Right hindlimb (tissue), 1 donor: Measurements from ENCODE around the gene PLEKHG3.

Source experiments
- DNase-seq: peaks from one replicate; pipeline ENCODE4 v3.0.0-alpha.2; 2018

Gene PLEKHG3

DNA sequence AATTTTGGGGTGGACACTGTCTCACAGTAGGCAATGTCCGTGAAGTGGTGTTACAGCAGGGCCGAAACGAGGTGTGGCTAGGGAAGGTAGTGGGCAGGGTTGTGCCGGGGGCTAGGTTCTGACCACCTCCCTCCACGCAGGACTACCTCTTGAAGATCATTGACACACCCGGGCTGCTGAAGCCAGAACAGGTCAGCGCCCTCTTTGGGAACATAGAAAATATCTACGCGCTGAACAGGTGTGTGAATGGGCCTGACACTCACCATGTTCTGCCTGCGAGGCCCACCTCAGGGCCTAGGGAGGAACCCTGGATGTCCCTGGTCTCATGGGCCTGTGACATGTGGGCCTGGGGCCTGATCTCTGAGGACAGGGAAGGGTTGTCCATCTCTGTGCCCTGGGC, 24.6 kb downstream of the PLEKHG3 start:
- DNase-seq, result no peak

DNA sequence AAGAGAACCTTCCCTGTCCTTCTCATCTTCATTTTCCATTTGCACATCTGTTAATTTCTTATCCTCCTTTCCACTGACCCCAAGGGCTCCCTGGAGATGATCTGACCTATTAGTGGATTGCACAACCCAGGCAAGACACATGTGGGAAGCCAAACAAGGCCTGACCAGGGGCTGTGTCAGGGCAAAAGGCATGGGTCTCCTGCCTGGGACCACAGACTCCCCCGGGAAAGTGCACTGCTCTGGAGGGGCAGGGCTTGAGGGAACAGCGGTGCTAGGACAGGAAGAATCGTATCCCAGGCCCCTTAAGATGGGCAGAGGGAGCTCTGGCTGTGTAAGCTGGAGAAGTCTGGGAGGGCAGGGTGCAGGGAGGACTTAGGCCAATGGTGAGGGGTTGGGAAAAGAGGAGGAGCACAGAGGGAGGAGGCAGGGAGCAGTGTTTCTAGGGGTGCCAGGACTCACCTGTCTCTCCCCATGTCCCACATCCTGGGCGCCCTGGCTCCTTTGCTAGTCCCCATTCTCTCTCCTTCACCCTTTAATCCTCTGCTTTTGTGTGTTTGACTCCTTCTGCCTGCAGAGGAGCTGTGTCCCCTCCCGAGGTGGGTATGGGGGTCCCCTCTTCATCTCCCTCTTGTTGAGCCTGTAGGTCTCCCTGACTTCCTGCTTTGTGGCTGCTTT, 25.3 kb downstream of the PLEKHG3 start:
- no peak for DNase-seq

DNA sequence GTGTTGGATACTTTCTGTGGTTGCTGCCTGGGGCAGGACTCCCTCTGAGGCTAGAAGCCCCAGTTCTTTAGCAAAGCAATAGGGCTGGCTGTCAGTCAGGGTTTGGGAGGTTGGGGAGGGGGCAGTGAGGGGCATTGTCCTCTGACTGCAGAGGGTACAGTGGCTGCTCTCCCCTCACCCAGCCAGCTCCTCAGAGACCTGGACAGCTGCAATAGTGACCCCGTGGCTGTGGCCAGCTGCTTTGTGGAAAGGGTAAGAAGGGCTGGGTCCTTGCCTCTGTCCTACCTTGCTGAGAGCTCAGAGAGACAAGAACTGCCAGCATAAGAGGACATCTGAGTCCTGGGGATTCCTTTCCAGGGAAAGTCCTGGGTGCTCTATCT, 25.8 kb downstream of the PLEKHG3 start:
- no peak for DNase-seq

DNA sequence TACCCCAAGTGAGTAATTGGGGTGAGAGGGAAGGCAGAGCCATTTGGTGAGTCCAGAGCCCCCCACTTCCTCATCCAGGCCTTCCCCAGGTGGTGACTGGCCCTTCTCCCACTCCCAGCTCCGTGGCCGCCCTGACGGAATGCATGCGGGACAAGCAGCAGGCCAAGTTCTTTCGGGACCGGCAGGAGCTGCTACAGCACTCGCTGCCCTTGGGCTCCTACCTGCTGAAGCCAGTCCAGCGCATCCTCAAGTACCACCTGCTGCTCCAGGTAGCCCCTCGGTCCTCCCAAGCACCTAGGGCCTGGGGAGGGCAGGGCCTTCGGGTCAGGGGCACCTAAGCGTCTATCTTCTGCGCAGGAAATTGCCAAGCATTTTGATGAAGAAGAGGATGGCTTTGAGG, 26.5 kb downstream of the PLEKHG3 start:
- DNase-seq, result no peak

DNA sequence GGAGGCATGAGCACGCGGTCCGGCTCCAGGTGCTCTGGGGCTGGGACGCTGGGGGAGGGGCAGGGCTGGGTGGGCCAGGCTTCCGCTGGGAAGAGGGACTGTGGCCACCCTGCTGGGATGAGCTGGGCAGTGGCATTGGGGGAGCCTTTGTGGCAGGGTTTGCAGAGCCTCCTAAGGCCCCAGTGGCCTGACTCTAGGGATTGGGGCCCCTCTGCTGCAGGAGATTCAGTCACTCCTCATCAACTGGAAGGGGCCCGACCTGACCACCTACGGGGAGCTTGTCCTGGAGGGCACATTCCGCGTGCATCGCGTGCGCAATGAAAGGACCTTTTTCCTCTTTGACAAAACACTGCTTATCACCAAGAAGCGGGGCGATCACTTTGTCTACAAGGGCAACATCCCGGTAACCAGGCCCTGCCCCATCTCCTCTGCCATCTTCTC, 26.9 kb downstream of the PLEKHG3 start:
- DNase-seq, result no peak

DNA sequence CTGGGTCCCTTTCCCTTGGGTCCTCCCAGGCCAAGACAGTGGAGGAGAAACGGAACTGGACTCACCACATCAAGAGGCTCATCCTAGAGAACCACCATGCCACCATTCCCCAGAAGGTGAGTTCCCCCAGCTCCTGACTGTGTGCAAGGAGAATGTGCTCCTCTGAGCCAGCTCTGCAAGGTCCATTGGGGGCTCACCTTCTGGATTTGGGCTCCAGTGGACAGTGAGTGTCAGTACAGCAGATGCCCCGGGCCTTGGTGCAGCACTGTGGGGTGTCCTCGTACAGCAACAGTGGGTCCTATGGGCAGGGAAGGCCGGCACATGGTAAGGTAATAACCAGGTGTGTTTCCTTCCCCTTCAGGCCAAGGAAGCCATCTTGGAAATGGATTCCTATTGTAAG, 27.8 kb downstream of the PLEKHG3 start:
- DNase-seq, result no peak

DNA sequence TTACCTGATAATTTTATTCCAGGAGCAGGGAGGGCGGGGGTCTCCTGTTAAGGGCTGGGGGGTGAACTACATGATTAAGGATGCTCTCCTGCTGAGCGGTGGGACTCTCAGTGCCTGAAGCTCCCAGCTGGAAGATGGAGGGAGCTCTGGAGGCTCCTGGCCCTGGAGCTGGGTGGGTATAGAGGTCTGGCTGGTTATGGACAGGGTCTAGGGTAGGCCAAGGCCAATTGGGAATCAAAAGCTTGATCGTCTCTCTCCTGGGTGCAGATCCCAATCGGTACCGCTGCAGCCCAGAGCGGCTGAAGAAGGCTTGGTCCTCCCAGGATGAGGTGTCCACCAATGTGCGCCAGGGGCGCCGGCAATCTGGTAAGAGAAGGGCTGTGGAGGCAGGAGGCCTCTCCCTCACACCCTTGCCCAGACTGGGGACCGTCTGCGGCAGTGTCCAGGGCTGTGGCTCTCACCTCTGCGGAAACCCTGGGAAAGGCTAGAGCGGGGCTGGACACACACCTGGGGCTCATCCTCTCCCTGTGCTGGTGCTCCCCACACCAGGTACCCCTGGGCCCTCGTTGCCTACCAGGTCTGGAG, 28.4 kb downstream of the PLEKHG3 start:
- DNase-seq, result no peak

DNA sequence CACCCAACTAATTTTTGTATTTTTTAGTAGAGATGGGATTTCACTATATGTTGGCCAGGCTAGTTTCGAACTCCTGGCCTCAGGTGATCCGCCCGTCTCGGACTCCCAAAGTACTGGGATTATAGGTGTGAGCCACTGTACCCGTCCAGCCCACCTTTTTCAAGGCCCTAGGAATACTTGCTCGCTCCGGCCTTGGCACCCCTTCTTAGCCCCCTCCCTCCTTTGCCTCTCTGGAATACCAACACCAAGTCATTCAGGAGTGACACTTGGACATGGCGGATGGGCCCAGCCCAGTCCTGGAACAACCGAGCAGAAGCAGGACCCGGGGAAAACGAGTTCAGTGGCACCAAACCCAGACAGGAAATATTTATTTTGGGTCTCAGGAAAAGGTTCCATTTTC, 29.1 kb downstream of the PLEKHG3 start:
- DNase-seq, result no peak

DNA sequence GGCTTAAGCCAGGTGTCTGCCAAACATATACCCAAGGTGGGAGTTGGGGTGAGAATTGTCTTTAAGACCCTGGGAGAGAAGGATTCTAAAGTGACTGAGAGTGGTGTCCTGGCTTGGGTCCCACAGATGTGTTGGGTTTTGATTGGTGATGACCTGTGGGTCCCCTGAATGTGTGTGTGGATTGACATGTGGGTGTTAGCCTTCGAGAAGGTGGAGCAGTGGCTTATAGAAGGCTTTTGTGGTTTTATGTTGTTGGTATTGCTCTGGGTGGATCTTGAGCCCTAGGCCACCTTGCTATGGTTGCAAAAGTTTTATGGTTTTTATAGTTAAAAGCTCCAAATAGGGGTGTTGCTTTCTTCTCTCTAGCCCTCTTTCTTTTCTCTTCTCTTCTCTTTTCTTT, 29.7 kb downstream of the PLEKHG3 start:
- DNase-seq, result no peak

DNA sequence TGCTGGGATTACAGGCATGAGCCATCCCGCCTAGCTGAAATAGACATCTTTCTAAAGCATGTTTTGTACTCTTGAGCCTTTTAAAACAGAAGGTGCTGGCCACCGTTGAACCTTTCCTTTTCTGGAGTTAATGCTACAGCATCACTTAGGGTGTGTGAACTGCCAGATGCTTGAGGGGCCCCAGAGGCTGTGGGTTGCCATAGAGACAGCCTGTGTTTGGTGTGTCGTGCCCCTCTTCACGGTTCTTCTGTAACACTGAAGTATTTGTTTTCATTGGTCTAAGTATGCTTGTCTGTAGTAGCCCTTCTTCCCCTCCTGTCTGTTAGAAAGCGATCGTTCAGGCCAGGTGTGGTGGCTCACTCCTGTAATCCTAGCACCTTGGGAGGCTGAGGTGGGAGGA, 30.8 kb downstream of the PLEKHG3 start:
- DNase-seq, result peak; percentile 70

DNA sequence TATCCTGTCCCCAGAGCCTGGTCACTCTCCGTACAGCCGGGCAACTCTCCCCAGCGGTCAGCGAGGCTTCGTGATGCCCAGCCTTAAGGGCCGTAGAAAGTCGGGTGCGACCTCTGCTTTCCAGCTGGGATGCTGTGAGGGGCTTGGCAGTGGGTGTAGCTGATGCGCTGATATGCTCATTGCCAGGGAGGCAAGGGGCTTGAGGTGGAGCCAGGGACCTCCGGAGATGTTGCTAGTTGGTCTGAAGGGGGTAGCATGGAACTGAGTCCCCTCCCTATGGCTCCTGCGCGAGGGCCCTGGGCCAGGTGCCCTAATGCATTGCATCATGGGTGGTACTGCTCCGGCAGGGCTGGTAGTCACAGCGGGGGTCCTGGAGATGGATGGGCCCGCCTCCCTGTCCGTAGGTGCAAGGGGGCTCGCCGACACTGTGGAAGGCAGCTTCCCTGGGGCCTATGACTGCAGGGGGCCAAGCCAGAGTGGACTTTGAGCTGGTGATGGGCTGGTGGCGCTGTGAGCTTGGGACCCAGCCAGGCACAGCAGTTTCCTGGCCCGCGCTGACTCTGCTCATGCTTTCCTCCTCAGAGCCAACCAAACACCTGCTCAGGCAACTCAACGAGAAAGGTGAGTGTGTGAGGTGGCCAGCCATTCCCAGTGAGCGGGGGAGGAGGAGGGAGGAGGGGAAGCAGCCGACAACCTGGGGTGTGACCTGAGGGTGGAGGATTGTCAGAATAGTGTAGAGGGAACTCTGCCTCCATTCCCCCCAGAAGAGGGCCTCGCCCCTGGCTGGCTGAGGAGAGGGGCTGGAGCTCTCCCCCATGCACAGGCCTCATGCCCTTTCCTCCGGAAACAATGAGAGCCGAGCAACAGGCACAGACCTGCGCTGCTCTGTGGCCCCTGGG, 32.3 kb downstream of the PLEKHG3 start:
- DNase-seq, result no peak

DNA sequence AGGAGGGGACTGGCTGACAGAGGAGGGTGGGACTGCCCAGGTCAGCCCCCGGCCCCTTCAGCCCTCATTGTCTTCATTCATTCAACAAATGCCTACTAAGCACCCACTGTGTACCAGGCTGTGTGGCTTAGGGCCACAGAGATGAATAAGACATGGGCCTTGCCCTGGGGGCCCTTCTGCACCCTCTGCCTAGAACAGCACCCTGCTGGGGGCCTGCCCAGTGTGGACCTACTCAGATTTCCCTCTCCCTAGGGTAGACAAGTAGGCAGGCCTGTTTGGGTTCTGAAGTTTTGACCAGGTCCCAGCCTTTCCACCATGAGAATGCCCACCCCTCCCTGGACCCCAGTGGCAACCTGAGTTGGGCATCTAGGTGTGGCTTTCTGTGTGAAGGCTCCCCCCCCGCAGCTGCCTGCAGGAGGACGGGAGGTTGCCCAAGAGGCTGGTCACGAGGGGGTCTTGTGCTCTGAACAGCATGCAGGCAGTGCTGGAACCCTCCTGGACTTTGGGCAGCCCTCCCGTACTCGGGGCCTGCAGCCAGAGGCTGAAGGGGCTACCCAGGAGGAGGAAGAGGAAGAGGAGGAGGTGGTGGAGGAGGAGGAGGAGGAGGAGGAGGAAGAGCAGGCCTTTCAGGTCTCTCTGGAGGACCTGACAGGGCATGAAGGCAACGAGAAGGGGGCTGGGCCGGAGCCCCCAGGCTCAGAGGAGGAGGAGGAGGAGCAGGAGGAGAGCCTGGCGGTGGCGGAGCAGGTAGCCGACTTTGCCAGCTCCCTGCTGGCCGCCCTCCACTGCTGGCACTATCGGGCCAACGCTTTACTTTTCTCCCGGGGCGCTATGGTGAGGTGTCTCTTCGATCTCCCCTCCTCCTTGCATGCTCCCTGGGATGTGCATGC, 33.4 kb downstream of the PLEKHG3 start:
- no peak for DNase-seq

DNA sequence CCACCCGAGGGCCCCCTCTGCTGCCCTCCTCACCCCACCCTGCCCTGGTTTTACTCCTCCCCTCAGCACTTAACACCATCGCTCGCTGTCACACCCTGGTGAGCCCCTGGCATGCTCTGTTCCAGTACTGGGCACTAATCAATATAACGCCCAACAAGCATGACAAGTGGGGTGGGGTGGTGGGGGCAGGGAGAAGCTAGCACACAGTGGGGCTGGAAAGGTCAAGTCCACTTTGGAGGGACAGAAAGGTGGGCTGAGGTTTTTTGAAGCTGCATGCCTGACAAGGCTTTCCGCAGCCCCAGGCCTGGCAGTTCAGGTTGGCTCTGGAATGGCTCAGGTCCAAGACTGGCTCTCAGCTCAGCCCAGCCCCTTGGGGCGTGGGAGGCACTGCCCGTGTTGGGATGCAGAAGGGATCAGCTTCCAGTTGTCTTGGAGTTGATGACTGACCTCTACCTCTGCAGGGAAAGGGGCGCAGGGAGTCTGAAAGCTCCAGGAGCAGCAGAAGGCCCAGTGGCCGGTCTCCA, 34.1 kb downstream of the PLEKHG3 start:
- DNase-seq, result no peak

DNA sequence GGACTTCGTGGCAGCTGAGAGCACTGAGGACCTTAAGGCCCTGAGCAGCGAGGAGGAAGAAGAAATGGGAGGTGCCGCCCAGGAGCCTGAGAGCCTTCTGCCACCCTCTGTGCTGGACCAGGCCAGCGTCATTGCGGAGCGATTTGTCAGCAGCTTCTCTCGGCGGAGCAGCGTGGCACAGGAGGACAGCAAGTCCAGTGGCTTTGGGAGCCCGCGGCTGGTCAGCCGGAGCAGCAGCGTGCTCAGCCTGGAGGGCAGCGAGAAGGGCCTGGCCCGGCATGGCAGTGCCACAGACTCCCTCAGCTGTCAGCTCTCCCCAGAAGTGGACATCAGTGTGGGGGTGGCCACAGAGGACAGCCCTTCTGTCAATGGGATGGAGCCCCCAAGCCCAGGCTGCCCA, 37.0 kb downstream of the PLEKHG3 start:
- no peak for DNase-seq

DNA sequence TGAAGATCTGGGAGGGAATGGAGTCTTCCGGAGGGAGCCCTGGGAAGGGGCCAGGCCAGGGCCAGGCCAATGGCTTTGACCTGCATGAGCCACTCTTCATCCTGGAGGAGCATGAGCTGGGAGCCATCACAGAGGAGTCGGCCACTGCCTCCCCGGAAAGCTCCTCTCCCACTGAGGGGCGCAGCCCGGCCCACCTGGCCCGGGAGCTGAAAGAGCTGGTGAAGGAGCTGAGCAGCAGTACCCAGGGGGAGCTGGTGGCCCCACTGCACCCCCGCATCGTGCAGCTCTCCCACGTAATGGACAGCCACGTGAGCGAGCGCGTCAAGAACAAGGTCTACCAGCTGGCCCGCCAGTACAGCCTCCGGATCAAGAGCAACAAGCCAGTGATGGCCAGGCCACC, 37.7 kb downstream of the PLEKHG3 start:
- no peak for DNase-seq

DNA sequence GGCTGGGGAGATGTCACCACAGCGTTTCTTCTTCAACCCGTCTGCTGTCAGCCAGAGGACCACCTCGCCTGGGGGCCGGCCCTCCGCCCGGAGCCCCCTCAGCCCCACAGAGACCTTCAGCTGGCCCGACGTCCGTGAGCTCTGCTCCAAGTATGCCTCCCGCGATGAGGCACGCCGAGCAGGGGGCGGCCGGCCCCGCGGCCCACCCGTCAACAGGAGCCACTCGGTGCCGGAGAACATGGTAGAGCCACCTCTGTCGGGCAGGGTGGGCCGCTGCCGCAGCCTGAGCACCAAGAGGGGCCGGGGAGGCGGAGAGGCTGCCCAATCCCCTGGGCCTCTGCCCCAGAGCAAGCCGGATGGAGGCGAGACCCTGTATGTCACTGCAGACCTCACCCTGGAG, 38.8 kb downstream of the PLEKHG3 start:
- DNase-seq, result no peak

DNA sequence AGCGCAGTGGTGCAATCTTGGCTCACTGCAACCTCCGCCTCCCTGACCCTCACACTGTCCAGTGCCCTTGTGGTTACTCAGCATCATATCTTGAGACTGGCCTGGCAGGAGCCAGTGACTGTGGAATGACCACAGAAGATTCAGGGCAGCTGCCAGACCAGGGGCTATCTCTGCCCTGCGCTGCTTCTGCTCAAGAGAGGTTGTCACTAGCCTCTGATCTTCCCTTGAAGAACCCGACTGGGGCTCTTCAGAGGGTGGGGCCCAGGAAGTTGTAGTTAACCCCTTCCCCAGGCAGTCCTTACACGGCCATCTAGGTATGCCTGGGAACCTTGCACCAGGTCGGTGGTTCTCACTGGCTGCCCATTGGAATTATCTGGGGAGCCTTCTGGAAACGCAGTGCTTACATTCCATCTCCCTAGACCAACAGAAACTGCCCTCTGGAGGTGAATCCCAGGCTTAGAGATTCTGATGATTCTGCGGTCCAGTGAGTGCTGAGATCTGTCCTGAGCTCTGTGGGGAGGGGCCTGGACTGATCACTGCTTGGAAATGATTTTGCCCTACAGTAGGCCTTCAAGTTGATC, 41.4 kb downstream of the PLEKHG3 start:
- no peak for DNase-seq

DNA sequence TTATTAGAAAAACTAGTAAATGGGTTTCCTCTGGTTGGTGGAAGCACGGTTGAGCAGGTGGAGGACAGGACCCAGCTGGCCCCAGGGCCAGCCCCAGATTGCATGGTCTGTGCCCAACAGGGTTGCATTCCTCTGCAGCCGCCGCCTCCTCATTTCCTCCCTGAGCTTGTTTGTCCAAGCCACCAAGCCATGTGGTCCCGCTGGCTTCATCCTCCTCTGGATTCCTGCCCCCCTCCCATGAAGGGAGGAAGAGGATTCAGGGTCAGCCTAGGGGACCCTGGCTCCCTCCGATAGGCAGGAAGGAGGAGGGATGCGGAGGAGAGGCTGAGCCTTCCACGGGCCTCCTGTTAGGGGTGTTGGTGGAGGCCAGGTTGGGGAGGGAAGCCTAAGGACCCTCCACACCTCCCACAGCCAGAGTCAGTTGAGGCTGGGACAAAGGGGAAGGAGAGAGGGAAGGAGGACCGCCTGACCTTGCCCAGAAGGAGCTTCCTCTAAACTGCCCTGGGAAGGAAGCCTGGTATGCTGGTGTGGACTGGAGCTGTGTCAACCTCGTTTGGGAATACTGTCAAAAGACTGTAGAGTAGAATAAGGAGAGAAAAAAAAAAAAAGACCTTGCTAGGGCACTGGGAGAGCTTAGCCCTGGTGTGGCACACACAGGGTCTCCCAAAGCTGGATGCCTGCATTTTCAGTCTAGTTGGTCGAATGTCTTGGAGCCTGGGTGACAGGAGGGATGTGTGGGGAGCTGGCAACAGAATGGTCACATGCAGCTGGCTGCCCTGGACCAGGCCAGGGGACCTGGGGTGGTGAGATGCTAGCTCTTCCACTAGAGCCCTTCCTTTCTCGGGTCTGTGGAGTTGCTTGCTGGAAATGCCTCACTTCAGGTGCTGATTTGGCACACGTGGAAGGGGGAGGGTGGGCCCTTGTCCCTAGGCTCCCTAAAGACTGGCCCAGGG, 42.4 kb downstream of the PLEKHG3 start:
- no peak for DNase-seq

DNA sequence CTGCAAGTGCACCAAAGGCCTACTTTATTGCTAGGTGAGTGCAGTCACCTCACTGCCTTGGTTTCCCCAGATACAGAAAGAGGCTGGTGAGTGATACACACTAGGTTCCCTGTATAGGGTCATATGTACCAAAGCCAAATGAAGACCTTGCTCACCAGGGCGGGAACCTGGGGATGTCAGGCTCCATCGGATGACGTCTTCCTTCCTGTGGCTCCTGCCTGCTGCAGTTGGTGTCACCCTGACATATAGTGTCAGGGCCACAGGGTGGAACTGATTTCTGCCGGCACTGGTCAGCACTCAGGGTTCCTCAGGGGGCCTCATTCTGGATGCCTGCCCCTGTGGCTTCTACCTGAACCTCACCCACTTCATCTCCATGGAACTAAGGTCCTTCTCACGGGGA, 43.1 kb downstream of the PLEKHG3 start:
- DNase-seq, result no peak

DNA sequence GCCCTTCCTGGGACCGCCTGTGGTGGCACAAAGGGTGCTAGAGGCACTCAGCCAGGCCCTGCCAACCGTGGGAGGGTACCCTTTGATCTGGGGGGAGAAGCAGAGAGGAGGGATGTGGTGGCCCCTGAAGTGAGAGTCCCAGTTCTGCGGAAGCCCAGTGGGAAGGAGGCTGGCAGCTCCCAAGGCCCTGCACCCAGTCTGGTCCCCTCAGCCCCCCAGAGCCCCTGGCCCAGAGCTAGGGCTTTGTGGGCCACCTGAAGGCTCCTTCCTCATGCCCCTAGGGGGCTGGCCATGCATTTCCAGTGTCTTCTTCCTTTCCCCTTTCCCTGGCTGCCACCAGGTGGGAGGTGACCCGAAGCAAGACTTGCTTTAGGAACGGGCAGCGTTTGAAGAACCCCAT, 44.3 kb downstream of the PLEKHG3 start:
- DNase-seq, result no peak
